ENCODE results near the gene FOXL1. TPM values are rescaled to one million over a fixed set of nuclear protein-coding genes. Genes with fewer than 3 reads are reported as not detected.

FOXL1 gene
- polyA plus RNA-seq, 2 donors: 0.08 to 0.11 TPM

DNA sequence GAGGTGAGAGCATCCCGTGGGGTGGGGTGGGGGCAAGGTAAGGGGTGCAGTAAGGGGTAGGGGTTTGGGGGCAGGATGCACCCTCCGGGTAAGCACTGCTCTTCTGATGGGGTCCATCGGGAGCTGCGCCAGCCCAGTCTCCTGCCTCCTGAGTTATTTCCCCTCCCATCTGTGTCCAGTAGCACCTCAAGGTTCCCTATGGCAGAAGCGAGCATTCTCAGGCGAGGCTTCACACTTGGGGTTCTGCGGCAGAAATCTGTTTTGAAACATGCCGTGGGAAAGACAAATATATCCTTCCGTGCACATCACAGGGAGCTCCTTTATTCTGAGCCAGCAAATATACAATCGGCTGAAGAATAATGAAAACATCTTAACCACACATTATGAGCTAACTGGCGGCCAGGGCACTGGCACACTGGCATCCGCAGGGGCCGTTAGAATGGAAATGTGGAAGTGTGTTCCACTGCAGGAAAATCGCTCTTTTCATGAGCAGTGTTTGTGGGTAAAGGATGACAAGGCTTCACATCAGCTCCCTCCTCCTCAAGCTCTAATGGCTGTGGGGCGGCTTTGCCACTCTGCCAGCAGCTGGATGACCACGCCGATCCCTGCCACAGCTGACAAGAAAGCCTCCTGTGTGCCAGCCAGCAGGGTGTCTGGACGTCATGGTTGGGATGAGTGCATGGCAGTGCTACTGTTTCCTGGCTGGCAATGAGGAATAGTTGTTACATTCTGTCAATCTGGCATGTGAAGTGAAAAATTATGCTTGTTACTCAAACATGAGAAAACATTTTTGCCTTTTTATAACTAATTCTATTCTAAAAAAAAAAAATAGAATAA lies 43.4 kb upstream of the FOXL1 start:
- WGBS, 2 donors: 84 to 87% methylated on average over 18 of the region's 18 CpGs
- Histone ChIP-seq H3K9me3 (ENCODE audit: control insufficient read depth in 2 of 2, insufficient read depth in 1 of 2, low read depth in 1 of 2, low read length in 1 of 2) (no peaks in the 10 kb centered on the region), H3K4me3 (ENCODE audit: low read depth in 1 of 2, low read length in 2 of 2) (no peak overlapping the region), H3K36me3 (ENCODE audit: control insufficient read depth in 2 of 2, insufficient read depth in 2 of 2, low read length in 1 of 2) (peaks cover 12 to 36% of the 10 kb centered on the region in 2 donors), H3K4me1 (ENCODE audit: control insufficient read depth in 2 of 2, insufficient read depth in 2 of 2, low read length in 1 of 2) (no peaks in the 10 kb centered on the region), H3K27ac (ENCODE audit: low read depth in 2 of 2, low read length in 1 of 2) (no peak overlapping the region), H3K27me3 (ENCODE audit: control insufficient read depth in 1 of 2, insufficient read depth in 2 of 2, low read length in 2 of 2) (no peaks in the 10 kb centered on the region)

DNA sequence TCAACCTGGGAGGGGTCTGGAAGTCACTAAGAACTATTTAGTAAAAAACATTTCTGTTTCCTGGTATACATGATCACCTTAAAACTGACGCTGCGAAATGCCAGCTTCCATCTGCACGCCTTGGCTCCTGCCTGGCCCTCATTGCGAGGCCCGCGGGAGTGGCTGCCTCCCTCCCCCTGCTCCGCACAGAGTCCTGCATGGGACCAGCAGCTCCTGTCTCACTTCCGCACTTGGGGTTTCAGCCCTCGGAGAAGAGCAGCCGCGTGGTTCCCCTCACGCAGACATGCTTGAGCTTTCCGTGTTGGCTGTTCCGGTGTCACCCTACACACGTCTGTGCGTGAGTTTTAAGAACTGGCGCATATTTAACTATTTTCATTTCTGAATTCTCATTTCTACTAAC lies 41.7 kb upstream of the FOXL1 start:
- peaks cover 12 to 45% of the 10 kb centered on the region in 2 donors for H3K36me3 ChIP-seq (ENCODE audit: control insufficient read depth in 2 of 2, insufficient read depth in 2 of 2, low read length in 1 of 2)
- 94 to 95% methylated on average over 17 of the region's 17 CpGs for WGBS, 2 donors
- H3K27ac ChIP-seq (ENCODE audit: low read depth in 2 of 2, low read length in 1 of 2): no peak overlapping the region
- no peaks in the 10 kb centered on the region for H3K9me3 ChIP-seq (ENCODE audit: control insufficient read depth in 2 of 2, insufficient read depth in 1 of 2, low read depth in 1 of 2, low read length in 1 of 2)
- H3K27me3 ChIP-seq (ENCODE audit: control insufficient read depth in 1 of 2, insufficient read depth in 2 of 2, low read length in 2 of 2): no peaks in the 10 kb centered on the region
- H3K4me1 ChIP-seq (ENCODE audit: control insufficient read depth in 2 of 2, insufficient read depth in 2 of 2, low read length in 1 of 2): no peaks in the 10 kb centered on the region
- no peak overlapping the region for H3K4me3 ChIP-seq (ENCODE audit: low read depth in 1 of 2, low read length in 2 of 2)

DNA sequence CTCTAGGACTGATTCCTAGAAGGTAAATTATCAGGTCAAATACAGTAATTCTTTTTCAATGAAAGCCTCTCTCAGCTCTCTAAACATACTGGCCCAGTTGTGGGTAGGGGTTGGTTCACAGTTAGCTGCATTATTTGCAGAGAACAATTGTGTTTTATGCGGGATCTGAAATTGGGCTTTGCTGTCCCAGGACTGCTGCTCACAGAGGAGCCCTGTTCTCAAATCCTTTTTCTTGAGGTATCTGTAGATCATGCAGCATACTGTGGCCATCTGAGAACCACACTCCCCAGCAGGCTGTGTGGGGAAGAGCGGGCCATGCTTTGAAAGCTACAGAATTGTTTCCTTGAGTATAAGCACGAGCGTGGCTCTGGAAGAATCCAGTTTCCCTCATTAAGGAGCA lies 40.9 kb upstream of the FOXL1 start:
- H3K27ac ChIP-seq (ENCODE audit: low read depth in 2 of 2, low read length in 1 of 2): no peak overlapping the region
- 95 to 96% methylated on average over 4 of the region's 4 CpGs for WGBS, 2 donors
- H3K36me3 ChIP-seq (ENCODE audit: control insufficient read depth in 2 of 2, insufficient read depth in 2 of 2, low read length in 1 of 2): peaks cover 12 to 44% of the 10 kb centered on the region in 2 donors
- H3K4me1 ChIP-seq (ENCODE audit: control insufficient read depth in 2 of 2, insufficient read depth in 2 of 2, low read length in 1 of 2): no peaks in the 10 kb centered on the region
- no peak overlapping the region for H3K4me3 ChIP-seq (ENCODE audit: low read depth in 1 of 2, low read length in 2 of 2)
- no peaks in the 10 kb centered on the region for H3K27me3 ChIP-seq (ENCODE audit: control insufficient read depth in 1 of 2, insufficient read depth in 2 of 2, low read length in 2 of 2)
- no peaks in the 10 kb centered on the region for H3K9me3 ChIP-seq (ENCODE audit: control insufficient read depth in 2 of 2, insufficient read depth in 1 of 2, low read depth in 1 of 2, low read length in 1 of 2)

DNA sequence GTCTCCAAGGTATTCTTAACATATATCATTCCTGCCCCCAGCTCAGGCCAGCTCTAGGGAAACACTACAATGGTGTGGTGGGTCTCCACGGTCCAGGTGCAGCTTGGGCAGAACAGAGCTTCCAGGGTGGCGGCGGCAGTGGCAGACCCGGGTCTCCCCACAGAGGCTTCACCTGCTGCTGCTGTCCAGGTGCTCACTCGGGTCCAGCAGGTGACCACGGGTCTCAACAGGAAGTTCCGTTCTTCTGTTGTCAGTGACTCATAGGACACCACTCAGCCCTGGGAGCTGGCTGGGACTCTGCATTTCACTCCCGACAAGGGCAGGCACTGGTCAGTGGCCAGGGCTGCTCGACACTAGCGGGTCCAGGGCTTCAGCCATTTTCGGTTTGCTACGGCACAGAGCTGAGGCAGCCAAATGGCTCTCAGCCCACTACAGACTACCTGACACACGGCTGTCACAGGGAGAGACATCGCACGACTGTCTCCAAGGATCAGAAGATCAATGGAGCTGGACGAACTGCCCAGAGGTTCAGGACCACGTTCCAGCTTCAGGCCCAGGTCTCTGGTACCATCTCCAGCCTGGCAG lies 40.1 kb upstream of the FOXL1 start:
- Histone ChIP-seq H3K9me3 (ENCODE audit: control insufficient read depth in 2 of 2, insufficient read depth in 1 of 2, low read depth in 1 of 2, low read length in 1 of 2) (no peaks in the 10 kb centered on the region), H3K27me3 (ENCODE audit: control insufficient read depth in 1 of 2, insufficient read depth in 2 of 2, low read length in 2 of 2) (no peaks in the 10 kb centered on the region), H3K27ac (ENCODE audit: low read depth in 2 of 2, low read length in 1 of 2) (no peak overlapping the region), H3K4me3 (ENCODE audit: low read depth in 1 of 2, low read length in 2 of 2) (no peak overlapping the region), H3K36me3 (ENCODE audit: control insufficient read depth in 2 of 2, insufficient read depth in 2 of 2, low read length in 1 of 2) (peaks cover 12 to 44% of the 10 kb centered on the region in 2 donors), H3K4me1 (ENCODE audit: control insufficient read depth in 2 of 2, insufficient read depth in 2 of 2, low read length in 1 of 2) (no peaks in the 10 kb centered on the region)
- WGBS, 2 donors: 92 to 94% methylated on average over 17 of the region's 17 CpGs

DNA sequence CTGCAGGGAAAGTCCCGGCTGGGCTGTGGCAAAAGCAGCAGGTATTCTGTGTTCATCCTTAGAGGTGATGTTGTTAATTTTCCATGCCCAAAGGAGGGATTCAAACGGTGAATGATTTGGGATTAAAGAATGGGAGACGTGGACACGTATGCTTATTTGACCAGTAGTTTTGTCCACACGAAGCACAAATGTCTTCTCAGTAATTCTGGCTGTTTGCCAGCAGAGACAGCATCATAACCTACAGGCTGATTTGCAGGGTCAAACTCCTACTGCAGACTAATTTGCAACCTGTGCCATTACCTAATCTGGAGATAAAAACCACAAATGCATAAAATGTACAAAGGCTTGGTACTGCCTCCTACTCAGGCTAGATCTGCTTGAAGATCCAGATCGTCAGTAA lies 37.5 kb upstream of the FOXL1 start:
- Histone ChIP-seq H3K4me1 (ENCODE audit: control insufficient read depth in 2 of 2, insufficient read depth in 2 of 2, low read length in 1 of 2) (no peaks in the 10 kb centered on the region), H3K27me3 (ENCODE audit: control insufficient read depth in 1 of 2, insufficient read depth in 2 of 2, low read length in 2 of 2) (no peaks in the 10 kb centered on the region), H3K9me3 (ENCODE audit: control insufficient read depth in 2 of 2, insufficient read depth in 1 of 2, low read depth in 1 of 2, low read length in 1 of 2) (no peaks in the 10 kb centered on the region), H3K27ac (ENCODE audit: low read depth in 2 of 2, low read length in 1 of 2) (no peak overlapping the region), H3K4me3 (ENCODE audit: low read depth in 1 of 2, low read length in 2 of 2) (no peak overlapping the region), H3K36me3 (ENCODE audit: control insufficient read depth in 2 of 2, insufficient read depth in 2 of 2, low read length in 1 of 2) (peaks cover 16 to 46% of the 10 kb centered on the region in 2 donors)
- 88 to 89% methylated on average over 6 of the region's 6 CpGs for WGBS, 2 donors

DNA sequence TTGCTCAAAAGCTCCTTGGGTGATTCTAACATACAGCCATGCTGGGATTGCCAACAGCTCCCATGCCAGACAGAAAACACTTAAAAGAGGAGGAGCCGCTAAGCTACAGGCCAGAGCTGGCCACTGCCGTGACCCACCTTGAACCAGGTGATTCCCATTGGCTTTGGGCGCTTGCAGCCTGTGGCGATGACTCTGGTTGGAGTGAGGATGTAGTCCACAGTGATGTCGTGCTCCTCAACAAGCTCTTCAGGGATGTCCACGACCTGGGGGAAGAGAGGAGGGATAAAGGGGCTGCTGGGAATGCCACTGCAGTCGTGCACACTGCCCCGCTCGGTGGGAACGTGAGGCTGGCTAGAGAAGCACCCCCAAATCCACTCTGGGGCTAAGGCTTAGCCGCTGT lies 36.8 kb upstream of the FOXL1 start:
- no peaks in the 10 kb centered on the region for H3K9me3 ChIP-seq (ENCODE audit: control insufficient read depth in 2 of 2, insufficient read depth in 1 of 2, low read depth in 1 of 2, low read length in 1 of 2)
- no peak overlapping the region for H3K4me3 ChIP-seq (ENCODE audit: low read depth in 1 of 2, low read length in 2 of 2)
- WGBS, 2 donors: 94 to 95% methylated on average over 11 of the region's 11 CpGs
- H3K27me3 ChIP-seq (ENCODE audit: control insufficient read depth in 1 of 2, insufficient read depth in 2 of 2, low read length in 2 of 2): no peaks in the 10 kb centered on the region
- H3K27ac ChIP-seq (ENCODE audit: low read depth in 2 of 2, low read length in 1 of 2): no peak overlapping the region
- H3K36me3 ChIP-seq (ENCODE audit: control insufficient read depth in 2 of 2, insufficient read depth in 2 of 2, low read length in 1 of 2): peaks cover 17 to 42% of the 10 kb centered on the region in 2 donors
- H3K4me1 ChIP-seq (ENCODE audit: control insufficient read depth in 2 of 2, insufficient read depth in 2 of 2, low read length in 1 of 2): no peaks in the 10 kb centered on the region

DNA sequence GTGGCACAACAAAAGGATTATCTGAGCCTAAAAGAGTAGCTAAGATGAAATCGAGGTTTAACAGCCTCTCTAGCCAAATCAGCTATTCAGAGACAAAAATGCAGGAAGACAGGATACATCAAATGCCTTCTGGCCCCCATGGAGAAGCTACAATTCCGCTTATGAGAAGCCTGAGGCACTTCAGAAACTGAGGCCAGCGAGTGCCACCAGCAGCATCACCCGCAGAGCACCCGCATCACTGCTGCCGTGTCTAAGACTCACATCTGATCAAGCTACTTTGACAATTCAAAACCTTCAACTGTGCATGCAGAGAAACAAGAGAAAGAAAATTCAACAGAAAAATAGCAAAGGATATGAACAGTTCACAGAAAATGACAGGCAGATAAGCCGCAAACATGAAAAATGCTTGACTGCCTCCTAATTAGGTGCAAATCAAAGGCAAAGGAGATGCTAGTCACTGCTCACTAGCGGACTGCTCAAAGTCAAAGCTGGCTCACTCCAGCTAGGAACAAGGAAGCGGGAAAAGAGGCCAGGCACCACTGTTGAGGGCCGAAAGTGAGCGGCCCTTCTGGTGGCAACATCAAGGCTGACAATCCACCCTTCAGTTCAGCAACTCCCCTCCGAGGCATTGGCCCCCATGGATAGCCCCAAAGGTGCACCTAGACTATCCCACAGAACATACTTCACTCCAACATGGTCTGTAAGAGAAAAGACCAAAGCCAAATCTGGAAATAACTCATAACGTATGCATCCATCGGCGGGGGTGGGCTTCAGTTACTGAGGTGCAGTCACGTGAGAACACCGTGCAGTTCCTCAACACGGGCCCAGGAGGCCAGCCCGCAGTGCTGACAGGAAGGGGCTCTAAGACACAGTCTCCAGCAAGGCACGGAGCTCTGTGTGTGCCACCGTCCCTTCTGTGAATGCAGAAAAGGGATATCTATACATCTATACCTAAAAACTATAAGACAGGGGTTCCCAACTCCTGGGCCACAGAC lies 35.3 kb upstream of the FOXL1 start:
- Histone ChIP-seq H3K4me3 (ENCODE audit: low read depth in 1 of 2, low read length in 2 of 2) (no peak overlapping the region), H3K27ac (ENCODE audit: low read depth in 2 of 2, low read length in 1 of 2) (no peak overlapping the region), H3K9me3 (ENCODE audit: control insufficient read depth in 2 of 2, insufficient read depth in 1 of 2, low read depth in 1 of 2, low read length in 1 of 2) (no peaks in the 10 kb centered on the region), H3K27me3 (ENCODE audit: control insufficient read depth in 1 of 2, insufficient read depth in 2 of 2, low read length in 2 of 2) (no peaks in the 10 kb centered on the region), H3K4me1 (ENCODE audit: control insufficient read depth in 2 of 2, insufficient read depth in 2 of 2, low read length in 1 of 2) (no peaks in the 10 kb centered on the region), H3K36me3 (ENCODE audit: control insufficient read depth in 2 of 2, insufficient read depth in 2 of 2, low read length in 1 of 2) (peaks cover 20 to 41% of the 10 kb centered on the region in 2 donors)
- 89 to 93% methylated on average over 21 of the region's 21 CpGs for WGBS, 2 donors

DNA sequence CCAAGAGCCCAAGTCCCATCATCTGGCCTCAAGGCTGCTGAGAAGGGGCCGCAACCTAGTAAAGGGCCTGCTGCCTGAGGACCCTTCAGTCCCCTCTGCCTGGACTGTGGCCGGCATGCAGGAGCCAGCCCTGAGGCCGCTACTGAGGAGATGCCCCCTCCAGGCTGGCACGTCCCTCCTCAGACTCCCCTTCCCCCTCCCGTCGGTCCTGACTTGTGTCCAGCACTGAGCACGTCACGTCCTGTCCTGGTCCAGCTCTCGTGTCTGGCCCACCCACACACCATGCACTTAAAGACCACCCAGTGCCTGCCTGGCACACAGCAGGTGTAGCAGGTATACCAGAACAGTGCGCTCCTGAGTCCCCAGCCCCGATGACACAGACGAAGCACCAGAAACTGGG lies 32.9 kb upstream of the FOXL1 start:
- peaks cover 8 to 30% of the 10 kb centered on the region in 2 donors for H3K36me3 ChIP-seq (ENCODE audit: control insufficient read depth in 2 of 2, insufficient read depth in 2 of 2, low read length in 1 of 2)
- H3K27me3 ChIP-seq (ENCODE audit: control insufficient read depth in 1 of 2, insufficient read depth in 2 of 2, low read length in 2 of 2): no peaks in the 10 kb centered on the region
- WGBS, 2 donors: 85 to 88% methylated on average over 12 of the region's 12 CpGs
- H3K27ac ChIP-seq (ENCODE audit: low read depth in 2 of 2, low read length in 1 of 2): no peak overlapping the region
- H3K4me1 ChIP-seq (ENCODE audit: control insufficient read depth in 2 of 2, insufficient read depth in 2 of 2, low read length in 1 of 2): no peaks in the 10 kb centered on the region
- no peaks in the 10 kb centered on the region for H3K9me3 ChIP-seq (ENCODE audit: control insufficient read depth in 2 of 2, insufficient read depth in 1 of 2, low read depth in 1 of 2, low read length in 1 of 2)
- no peak overlapping the region for H3K4me3 ChIP-seq (ENCODE audit: low read depth in 1 of 2, low read length in 2 of 2)

DNA sequence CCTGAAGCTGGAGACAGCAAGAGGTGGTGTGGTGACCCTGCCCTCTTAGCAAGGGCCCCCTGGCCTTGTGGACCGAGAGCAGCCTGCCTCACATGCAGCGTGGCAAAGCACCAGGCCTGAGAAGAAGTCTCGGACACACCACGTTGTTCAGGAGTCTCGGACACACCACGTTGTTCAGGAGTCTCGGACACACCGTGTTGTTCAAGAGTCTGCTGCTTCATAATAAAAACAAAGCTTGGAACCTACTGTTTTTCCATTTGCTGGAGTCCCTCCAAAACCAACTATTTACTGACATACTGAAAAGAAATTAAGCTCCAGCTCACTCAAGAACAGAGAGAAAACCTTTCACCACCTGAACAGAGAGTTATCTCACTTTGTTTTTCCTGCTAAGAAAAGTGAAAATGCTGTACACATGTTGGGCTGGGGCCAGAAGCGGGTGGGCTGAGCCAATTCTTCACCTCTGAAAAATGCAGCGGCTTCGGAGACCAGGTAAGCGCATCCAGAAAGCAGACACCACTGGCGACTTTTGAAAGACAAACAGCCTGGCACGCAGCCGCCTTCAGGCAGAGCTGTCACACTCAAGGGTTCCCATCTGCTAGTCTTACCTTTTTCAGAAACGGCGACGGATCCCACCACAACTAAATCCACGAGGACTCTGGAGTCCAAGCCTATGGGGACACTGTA lies 32.3 kb upstream of the FOXL1 start:
- Histone ChIP-seq H3K27ac (ENCODE audit: low read depth in 2 of 2, low read length in 1 of 2) (no peak overlapping the region), H3K9me3 (ENCODE audit: control insufficient read depth in 2 of 2, insufficient read depth in 1 of 2, low read depth in 1 of 2, low read length in 1 of 2) (no peaks in the 10 kb centered on the region), H3K4me1 (ENCODE audit: control insufficient read depth in 2 of 2, insufficient read depth in 2 of 2, low read length in 1 of 2) (no peaks in the 10 kb centered on the region), H3K36me3 (ENCODE audit: control insufficient read depth in 2 of 2, insufficient read depth in 2 of 2, low read length in 1 of 2) (peaks cover 8 to 27% of the 10 kb centered on the region in 2 donors), H3K27me3 (ENCODE audit: control insufficient read depth in 1 of 2, insufficient read depth in 2 of 2, low read length in 2 of 2) (no peaks in the 10 kb centered on the region), H3K4me3 (ENCODE audit: low read depth in 1 of 2, low read length in 2 of 2) (no peak overlapping the region)
- 82 to 90% methylated on average over 19 of the region's 19 CpGs for WGBS, 2 donors

Data from esophagus (tissue), 2 donors.